HEK293 (cell line): Measurements from ENCODE around the gene PRLHR.

Source experiments
- ATF2 ChIP-seq: fragments of 450-650 bp; formaldehyde crosslinking; IDR thresholded peaks from 2 replicates; pipeline ENCODE4 v1.5.1; 2016; ENCODE audit warnings: missing biosample characterization, missing genetic modification characterization, low read depth
- CTCF ChIP-seq: fragments of 450-650 bp; formaldehyde crosslinking; IDR thresholded peaks from 2 replicates; pipeline ENCODE4 v1.5.1; 2016; ENCODE audit warnings: missing biosample characterization, missing genetic modification characterization
- SP2 ChIP-seq: fragments of 450-650 bp; formaldehyde crosslinking; IDR thresholded peaks from 2 replicates; pipeline ENCODE4 v1.5.1; 2016; ENCODE audit warnings: missing biosample characterization, missing genetic modification characterization
- ZBTB7A ChIP-seq: fragments of 450-650 bp; formaldehyde crosslinking; IDR thresholded peaks from 2 replicates; pipeline ENCODE4 v1.5.1; 2016; ENCODE audit warnings: low read depth, missing biosample characterization, missing genetic modification characterization
- ZNF155 ChIP-seq: fragments of 450-650 bp; formaldehyde crosslinking; IDR thresholded peaks from 2 replicates; pipeline ENCODE4 v1.5.1; 2016; ENCODE audit warnings: missing biosample characterization, missing genetic modification characterization
- ZNF2 ChIP-seq: fragments of 450-650 bp; formaldehyde crosslinking; IDR thresholded peaks from 2 replicates; pipeline ENCODE4 v1.5.1; 2016; ENCODE audit warnings: missing biosample characterization, missing genetic modification characterization
- ZNF391 ChIP-seq: fragments of 450-650 bp; formaldehyde crosslinking; IDR thresholded peaks from 2 replicates; pipeline ENCODE4 v1.5.1; 2016; ENCODE audit warnings: low read depth, missing biosample characterization, missing genetic modification characterization, borderline replicate concordance
- ZNF398 ChIP-seq: fragments of 450-650 bp; formaldehyde crosslinking; IDR thresholded peaks from 2 replicates; pipeline ENCODE4 v1.5.1; 2017; ENCODE audit warnings: missing biosample characterization, missing genetic modification characterization
- ZNF416 ChIP-seq: fragments of 450-650 bp; formaldehyde crosslinking; IDR thresholded peaks from 2 replicates; pipeline ENCODE4 v1.5.1; 2016; ENCODE audit warnings: missing biosample characterization, missing genetic modification characterization
- ZNF571 ChIP-seq: fragments of 450-650 bp; formaldehyde crosslinking; IDR thresholded peaks from 2 replicates; pipeline ENCODE4 v1.5.0; 2017; ENCODE audit warnings: missing biosample characterization, missing genetic modification characterization
- ZNF692 ChIP-seq: fragments of 450-650 bp; formaldehyde crosslinking; IDR thresholded peaks from 2 replicates; pipeline ENCODE4 v1.5.1; 2016; ENCODE audit warnings: missing biosample characterization, missing genetic modification characterization
- ZNF76 ChIP-seq: fragments of 450-650 bp; formaldehyde crosslinking; IDR thresholded peaks from 2 replicates; pipeline ENCODE4; 2016; ENCODE audit warnings: low read depth, missing biosample characterization, missing genetic modification characterization, borderline replicate concordance

- no peak for TF ChIP-seq ZNF398 (tag by site-specific recombination)
- TF ChIP-seq ATF2 (tag by site-specific recombination), result no peak
- no peak for TF ChIP-seq ZNF391 (tag by site-specific recombination)
- TF ChIP-seq ZNF692 (tag by site-specific recombination), result no peak
- no peak for TF ChIP-seq ZNF76 (tag by site-specific recombination)
- TF ChIP-seq CTCF (tag by site-specific recombination), result peak; percentile 81; the same call in 1 of the 2 replicates
- no peak for TF ChIP-seq ZNF2 (tag by site-specific recombination)
- TF ChIP-seq ZNF416 (tag by site-specific recombination), result no peak
- TF ChIP-seq ZNF571 (tag by site-specific recombination), result no peak
- no peak for TF ChIP-seq ZBTB7A
- TF ChIP-seq SP2 (tag by site-specific recombination), result no peak
- no peak for TF ChIP-seq ZNF155 (tag by site-specific recombination)
These were observed 51.6 kb downstream of the PRLHR start for GRCh38 chr10:118543714-118544400.
